HEK293 (cell line): Measurements from ENCODE around the gene AQP5.

Source experiments
- CTCF ChIA-PET: fragments of 350-600 bp; formaldehyde crosslinking; extraction: SDS; loops from one replicate; lab custom pipeline; 2021; ENCODE audit warnings: antibody characterized with exemption; lab: Yijun Ruan, JAX
- POLR2A ChIA-PET: fragments of 300-600 bp; formaldehyde crosslinking; extraction: SDS; loops from one replicate; lab custom pipeline; 2020; ENCODE audit warnings: antibody characterized with exemption, inconsistent platforms; lab: Yijun Ruan, JAX
- H3K27ac ChIP-seq: fragments of 200-500 bp; sonication (Bioruptor generic); 2 replicates; pipeline ENCODE4 v1.5.1; 2014; ENCODE audit warnings: low read depth, low read length, control low read depth, inconsistent platforms; ENCODE audit errors: extremely low read depth
- H3K36me3 ChIP-seq, 2 experiments: fragments of 200-500 bp in 1 of 2; sonication (Bioruptor generic) in 1 of 2; 1 replicate in 1 of 2; 2 replicates in 1 of 2; pipeline ENCODE4 v1.5.1; 2014 to 2017; ENCODE audit warnings: inconsistent platforms in 2 of 2, low read length in 2 of 2; ENCODE audit not compliant: control insufficient read depth in 2 of 2, insufficient read depth in 1 of 2
- H3K4me1 ChIP-seq: fragments of 200-500 bp; sonication (Bioruptor generic); 2 replicates; pipeline ENCODE4 v1.5.1; 2014; ENCODE audit warnings: mild to moderate bottlenecking, low read length, inconsistent platforms; ENCODE audit not compliant: control insufficient read depth, insufficient read depth
- H3K4me3 ChIP-seq: 2 replicates; pipeline ENCODE4 v1.5.1; 2011; ENCODE audit warnings: low read depth, mild to moderate bottlenecking, control low read depth, low read length, moderate library complexity
- H3K9me3 ChIP-seq: fragments of 200-500 bp; sonication (Bioruptor generic); 2 replicates; pipeline ENCODE4 v1.5.1; 2014; ENCODE audit warnings: low read depth, low read length, inconsistent platforms; ENCODE audit not compliant: control insufficient read depth, insufficient read depth
- GFI1B ChIP-seq: fragments of 450-650 bp; formaldehyde crosslinking; IDR thresholded peaks from 2 replicates; pipeline ENCODE4 v1.5.1; 2016; ENCODE audit warnings: missing biosample characterization, missing genetic modification characterization
- KLF1 ChIP-seq: fragments of 450-650 bp; formaldehyde crosslinking; IDR thresholded peaks from 2 replicates; pipeline ENCODE4 v1.5.1; 2016; ENCODE audit warnings: missing biosample characterization, missing genetic modification characterization
- KLF9 ChIP-seq: fragments of 450-650 bp; formaldehyde crosslinking; IDR thresholded peaks from 2 replicates; pipeline ENCODE4 v1.5.1; 2016; ENCODE audit warnings: missing biosample characterization, missing genetic modification characterization, low read depth
- PATZ1 ChIP-seq: fragments of 450-650 bp; formaldehyde crosslinking; IDR thresholded peaks from 2 replicates; pipeline ENCODE4 v1.5.1; 2016; ENCODE audit warnings: missing biosample characterization, missing genetic modification characterization
- ZFHX2 ChIP-seq: fragments of 450-650 bp; formaldehyde crosslinking; conservative IDR thresholded peaks from 2 replicates; pipeline ENCODE4 v1.5.1; 2016; ENCODE audit warnings: missing biosample characterization, missing genetic modification characterization
- ZIC2 ChIP-seq: fragments of 450-650 bp; formaldehyde crosslinking; IDR thresholded peaks from 2 replicates; pipeline ENCODE4 v1.5.1; 2016; ENCODE audit warnings: missing biosample characterization, missing genetic modification characterization
- ZNF121 ChIP-seq: fragments of 450-650 bp; formaldehyde crosslinking; IDR thresholded peaks from 2 replicates; pipeline ENCODE4 v1.5.1; 2016; ENCODE audit warnings: missing biosample characterization, missing genetic modification characterization
- ZNF184 ChIP-seq: fragments of 450-650 bp; IDR thresholded peaks from 2 replicates; pipeline ENCODE4 v1.5.1; 2018; ENCODE audit warnings: missing biosample characterization, mild to moderate bottlenecking, missing genetic modification characterization
- ZNF24 ChIP-seq: fragments of 450-650 bp; formaldehyde crosslinking; IDR thresholded peaks from 2 replicates; pipeline ENCODE4 v1.5.1; 2016; ENCODE audit warnings: missing biosample characterization, missing genetic modification characterization
- ZNF354C ChIP-seq: fragments of 450-650 bp; formaldehyde crosslinking; IDR thresholded peaks from 2 replicates; pipeline ENCODE4 v1.5.1; 2016; ENCODE audit warnings: missing biosample characterization, missing genetic modification characterization, low read depth, borderline replicate concordance
- ZNF362 ChIP-seq: fragments of 450-650 bp; formaldehyde crosslinking; IDR thresholded peaks from 2 replicates; pipeline ENCODE4 v1.5.1; 2016; ENCODE audit warnings: missing biosample characterization, missing genetic modification characterization
- ZNF426 ChIP-seq: fragments of 450-650 bp; formaldehyde crosslinking; IDR thresholded peaks from 2 replicates; pipeline ENCODE4 v1.5.1; 2017; ENCODE audit warnings: missing biosample characterization, missing genetic modification characterization, mild to moderate bottlenecking, inconsistent platforms, moderate library complexity
- ZNF548 ChIP-seq: fragments of 450-650 bp; formaldehyde crosslinking; IDR thresholded peaks from 2 replicates; pipeline ENCODE4 v1.5.1; 2016; ENCODE audit warnings: missing biosample characterization, missing genetic modification characterization
- ZNF791 ChIP-seq: fragments of 450-650 bp; formaldehyde crosslinking; IDR thresholded peaks from 2 replicates; pipeline ENCODE4 v1.5.1; 2016; ENCODE audit warnings: missing biosample characterization, missing genetic modification characterization
- ZSCAN23 ChIP-seq: fragments of 450-650 bp; formaldehyde crosslinking; IDR thresholded peaks from 2 replicates; pipeline ENCODE4 v1.5.1; 2016; ENCODE audit warnings: missing biosample characterization, missing genetic modification characterization
- TF ChIP-seq, protein P1 (sequence below): fragments of 450-650 bp; formaldehyde crosslinking; IDR thresholded peaks from 2 replicates; pipeline ENCODE4 v1.5.1; 2016; ENCODE audit warnings: missing biosample characterization, missing genetic modification characterization
- TF ChIP-seq, protein P2 (sequence below): fragments of 450-650 bp; formaldehyde crosslinking; IDR thresholded peaks from 2 replicates; pipeline ENCODE4 v1.5.1; 2016; ENCODE audit warnings: missing biosample characterization, missing genetic modification characterization
- TF ChIP-seq, protein P3 (sequence below): fragments of 450-650 bp; IDR thresholded peaks from 2 replicates; pipeline ENCODE4 v1.5.1; 2018; ENCODE audit warnings: missing biosample characterization, missing genetic modification characterization
- TF ChIP-seq, protein P4 (sequence below): fragments of 450-650 bp; formaldehyde crosslinking; IDR thresholded peaks from 2 replicates; pipeline ENCODE4 v1.5.1; 2016; ENCODE audit warnings: missing biosample characterization, missing genetic modification characterization
- TF ChIP-seq, protein P5 (sequence below): fragments of 450-650 bp; formaldehyde crosslinking; IDR thresholded peaks from 2 replicates; pipeline ENCODE4 v1.5.0; 2017; ENCODE audit warnings: missing biosample characterization, missing genetic modification characterization, borderline replicate concordance

Gene AQP5

GRCh38 chr12:49921299-49921698 lies 40.4 kb upstream of the AQP5 start (continued):
- TF ChIP-seq ZNF121 (tag by site-specific recombination) (no peak), GFI1B (tag by site-specific recombination) (no peak), PATZ1 (tag by site-specific recombination) (no peak), ZNF362 (tag by site-specific recombination) (no peak), ZNF354C (tag by site-specific recombination) (no peak), ZSCAN23 (tag by site-specific recombination) (no peak)
- TF ChIP-seq, protein P1, sequence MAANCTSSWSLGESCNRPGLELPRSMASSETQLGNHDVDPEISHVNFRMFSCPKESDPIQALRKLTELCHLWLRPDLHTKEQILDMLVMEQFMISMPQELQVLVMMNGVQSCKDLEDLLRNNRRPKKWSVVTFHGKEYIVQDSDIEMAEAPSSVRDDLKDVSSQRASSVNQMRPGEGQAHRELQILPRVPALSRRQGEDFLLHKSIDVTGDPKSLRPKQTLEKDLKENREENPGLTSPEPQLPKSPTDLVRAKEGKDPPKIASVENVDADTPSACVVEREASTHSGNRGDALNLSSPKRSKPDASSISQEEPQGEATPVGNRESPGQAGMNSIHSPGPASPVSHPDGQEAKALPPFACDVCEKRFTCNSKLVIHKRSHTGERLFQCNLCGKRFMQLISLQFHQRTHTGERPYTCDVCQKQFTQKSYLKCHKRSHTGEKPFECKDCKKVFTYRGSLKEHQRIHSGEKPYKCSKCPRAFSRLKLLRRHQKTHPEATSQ (tag by site-specific recombination): no peak
- TF ChIP-seq, protein P2, sequence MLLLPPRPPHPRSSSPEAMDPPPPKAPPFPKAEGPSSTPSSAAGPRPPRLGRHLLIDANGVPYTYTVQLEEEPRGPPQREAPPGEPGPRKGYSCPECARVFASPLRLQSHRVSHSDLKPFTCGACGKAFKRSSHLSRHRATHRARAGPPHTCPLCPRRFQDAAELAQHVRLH (tag by site-specific recombination): no peak

DNA sequence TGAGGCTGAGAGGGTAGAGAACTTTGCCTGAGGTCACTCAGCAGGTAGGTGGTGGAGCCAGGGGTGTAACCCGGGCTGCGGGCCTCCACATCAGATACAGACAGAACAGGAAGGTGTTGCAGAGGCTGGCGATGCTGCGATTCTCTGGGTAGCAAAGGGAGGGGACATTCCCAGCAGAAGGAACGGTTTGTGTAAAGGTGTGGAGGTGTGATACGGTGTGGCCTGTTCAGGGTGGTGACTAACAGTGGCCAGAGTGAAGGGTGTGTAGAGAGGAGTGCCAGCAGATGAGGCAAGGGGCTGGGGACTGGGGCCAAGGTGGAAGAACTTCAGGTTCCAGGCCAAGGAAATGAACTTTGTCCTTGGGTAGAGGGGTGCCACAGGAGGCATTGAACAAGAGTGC lies 39.7 kb upstream of the AQP5 start:
- CTCF ChIA-PET: interaction anchor here (0.7 to 1.1 kb wide), 2 partner anchors 16 to 38 kb away, joined by 3 read pairs; no protein-coding TSS in a partner anchor
- H3K27ac ChIP-seq: no peak overlapping the region
- TF ChIP-seq KLF1 (0 out of 2 replicates have a peak, but pooled peaks have one; percentile 29), ZNF791 (tag by site-specific recombination) (no peak)
- TF ChIP-seq, protein P3, sequence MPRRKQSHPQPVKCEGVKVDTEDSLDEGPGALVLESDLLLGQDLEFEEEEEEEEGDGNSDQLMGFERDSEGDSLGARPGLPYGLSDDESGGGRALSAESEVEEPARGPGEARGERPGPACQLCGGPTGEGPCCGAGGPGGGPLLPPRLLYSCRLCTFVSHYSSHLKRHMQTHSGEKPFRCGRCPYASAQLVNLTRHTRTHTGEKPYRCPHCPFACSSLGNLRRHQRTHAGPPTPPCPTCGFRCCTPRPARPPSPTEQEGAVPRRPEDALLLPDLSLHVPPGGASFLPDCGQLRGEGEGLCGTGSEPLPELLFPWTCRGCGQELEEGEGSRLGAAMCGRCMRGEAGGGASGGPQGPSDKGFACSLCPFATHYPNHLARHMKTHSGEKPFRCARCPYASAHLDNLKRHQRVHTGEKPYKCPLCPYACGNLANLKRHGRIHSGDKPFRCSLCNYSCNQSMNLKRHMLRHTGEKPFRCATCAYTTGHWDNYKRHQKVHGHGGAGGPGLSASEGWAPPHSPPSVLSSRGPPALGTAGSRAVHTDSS (tag by site-specific recombination): no peak

GRCh38 chr12:49922349-49923034 lies 39.2 kb upstream of the AQP5 start:
- Histone ChIP-seq H3K4me1 (no peaks in the 10 kb centered on the region), H3K4me3 (no peak overlapping the region), H3K9me3 (no peaks in the 10 kb centered on the region), H3K36me3 (no peaks in the 10 kb centered on the region), H3K27ac (no peak overlapping the region)
- ChIA-PET CTCF (interaction anchor here (1.1 to 2.1 kb wide), 2 partner anchors 23 to 39 kb away, joined by 3 to 6 read pairs; no protein-coding TSS in a partner anchor), POLR2A (no interaction called here)
- TF ChIP-seq ZNF426 (no peak), ZNF184 (tag by site-specific recombination) (no peak), ZNF548 (no peak), ZFHX2 (tag by site-specific recombination) (no peak), KLF9 (tag by site-specific recombination) (no peak), ZIC2 (tag by site-specific recombination) (no peak), ZNF24 (tag by site-specific recombination) (no peak)
- TF ChIP-seq, protein P4, sequence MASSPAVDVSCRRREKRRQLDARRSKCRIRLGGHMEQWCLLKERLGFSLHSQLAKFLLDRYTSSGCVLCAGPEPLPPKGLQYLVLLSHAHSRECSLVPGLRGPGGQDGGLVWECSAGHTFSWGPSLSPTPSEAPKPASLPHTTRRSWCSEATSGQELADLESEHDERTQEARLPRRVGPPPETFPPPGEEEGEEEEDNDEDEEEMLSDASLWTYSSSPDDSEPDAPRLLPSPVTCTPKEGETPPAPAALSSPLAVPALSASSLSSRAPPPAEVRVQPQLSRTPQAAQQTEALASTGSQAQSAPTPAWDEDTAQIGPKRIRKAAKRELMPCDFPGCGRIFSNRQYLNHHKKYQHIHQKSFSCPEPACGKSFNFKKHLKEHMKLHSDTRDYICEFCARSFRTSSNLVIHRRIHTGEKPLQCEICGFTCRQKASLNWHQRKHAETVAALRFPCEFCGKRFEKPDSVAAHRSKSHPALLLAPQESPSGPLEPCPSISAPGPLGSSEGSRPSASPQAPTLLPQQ (tag by site-specific recombination): no peak
- TF ChIP-seq, protein P5, sequence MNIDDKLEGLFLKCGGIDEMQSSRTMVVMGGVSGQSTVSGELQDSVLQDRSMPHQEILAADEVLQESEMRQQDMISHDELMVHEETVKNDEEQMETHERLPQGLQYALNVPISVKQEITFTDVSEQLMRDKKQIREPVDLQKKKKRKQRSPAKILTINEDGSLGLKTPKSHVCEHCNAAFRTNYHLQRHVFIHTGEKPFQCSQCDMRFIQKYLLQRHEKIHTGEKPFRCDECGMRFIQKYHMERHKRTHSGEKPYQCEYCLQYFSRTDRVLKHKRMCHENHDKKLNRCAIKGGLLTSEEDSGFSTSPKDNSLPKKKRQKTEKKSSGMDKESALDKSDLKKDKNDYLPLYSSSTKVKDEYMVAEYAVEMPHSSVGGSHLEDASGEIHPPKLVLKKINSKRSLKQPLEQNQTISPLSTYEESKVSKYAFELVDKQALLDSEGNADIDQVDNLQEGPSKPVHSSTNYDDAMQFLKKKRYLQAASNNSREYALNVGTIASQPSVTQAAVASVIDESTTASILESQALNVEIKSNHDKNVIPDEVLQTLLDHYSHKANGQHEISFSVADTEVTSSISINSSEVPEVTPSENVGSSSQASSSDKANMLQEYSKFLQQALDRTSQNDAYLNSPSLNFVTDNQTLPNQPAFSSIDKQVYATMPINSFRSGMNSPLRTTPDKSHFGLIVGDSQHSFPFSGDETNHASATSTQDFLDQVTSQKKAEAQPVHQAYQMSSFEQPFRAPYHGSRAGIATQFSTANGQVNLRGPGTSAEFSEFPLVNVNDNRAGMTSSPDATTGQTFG (tag by site-specific recombination): no peak

More for the DNA sequence above, 39.7 kb upstream of the AQP5 start:
- Histone ChIP-seq H3K36me3 (no peaks in the 10 kb centered on the region), H3K9me3 (no peaks in the 10 kb centered on the region), H3K4me3 (no peak overlapping the region), H3K4me1 (peaks cover 2% of the 10 kb centered on the region; the same call in 1 of the 2 replicates)
- POLR2A ChIA-PET: no interaction called here
